BE2C (cell line): ENCODE data around the gene ATG101.

Source experiments
- DNase-seq: peaks from one replicate; pipeline ENCODE4 v3.0.0-alpha.2; 2020
- H3K27me3 ChIP-seq: fragments of 250-450 bp; sonication (Bioruptor Pico); 2 replicates; pipeline ENCODE4 v1.5.1; 2020; ENCODE audit warnings: mild to moderate bottlenecking
- H3K36me3 ChIP-seq: fragments of 250-450 bp; sonication (Bioruptor Pico); 2 replicates; pipeline ENCODE4 v1.5.1; 2020; ENCODE audit warnings: mild to moderate bottlenecking
- H3K4me1 ChIP-seq: fragments of 250-450 bp; sonication (Bioruptor Pico); 2 replicates; pipeline ENCODE4 v1.5.1; 2020
- H3K4me3 ChIP-seq: 2 replicates; pipeline ENCODE4 v1.5.1; 2011; ENCODE audit warnings: low read depth, low read length
- H3K9me3 ChIP-seq: fragments of 250-450 bp; sonication (Bioruptor Pico); 2 replicates; pipeline ENCODE4 v1.5.1; 2020
- TF ChIP-seq, protein P1 (sequence below): IDR thresholded peaks from 2 replicates; pipeline ENCODE4 v1.5.1; 2012; ENCODE audit warnings: mild to moderate bottlenecking, low read depth, low read length

ATG101 gene

DNA sequence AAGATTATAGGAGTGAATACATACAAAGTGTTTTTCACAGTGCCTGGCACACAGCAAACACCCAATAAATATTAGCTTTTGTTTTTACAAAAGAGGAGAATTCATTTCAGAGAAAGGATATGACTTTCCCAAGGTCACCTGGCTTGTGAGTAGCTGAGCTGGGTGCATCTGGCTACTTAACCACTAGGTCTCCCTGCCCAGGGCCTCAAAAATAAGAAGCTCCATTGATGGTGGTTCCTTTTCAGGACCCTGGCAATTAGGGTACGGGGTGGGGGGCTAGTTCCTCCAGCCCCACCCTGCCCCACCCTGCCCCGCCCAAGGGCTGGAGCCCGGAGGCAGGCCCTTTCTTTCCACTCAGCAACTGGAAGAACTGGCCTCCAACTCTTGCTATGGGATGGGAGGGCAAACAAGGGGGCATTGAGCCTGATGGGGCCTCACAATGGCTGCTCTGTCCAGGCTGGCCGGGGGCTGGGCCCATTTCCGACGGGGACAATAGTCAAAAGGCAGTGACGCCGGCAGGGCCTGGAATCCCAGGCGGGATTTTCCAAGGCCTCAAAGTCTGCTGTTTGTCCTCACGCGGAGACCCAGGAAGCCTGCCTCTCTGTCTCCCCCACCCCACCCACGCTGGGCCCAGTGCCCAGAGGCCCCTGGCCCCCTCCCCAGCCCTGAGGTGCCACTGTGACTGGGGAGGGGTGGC, 8.2 kb upstream of the ATG101 start:
- DNase-seq = no peak
- Histone ChIP-seq H3K4me1 (peaks cover 17% of the 10 kb centered on the region), H3K9me3 (no peaks in the 10 kb centered on the region), H3K4me3 (no peak overlapping the region), H3K27me3 (no peaks in the 10 kb centered on the region), H3K36me3 (peaks cover 22% of the 10 kb centered on the region)
- TF ChIP-seq, protein P1, sequence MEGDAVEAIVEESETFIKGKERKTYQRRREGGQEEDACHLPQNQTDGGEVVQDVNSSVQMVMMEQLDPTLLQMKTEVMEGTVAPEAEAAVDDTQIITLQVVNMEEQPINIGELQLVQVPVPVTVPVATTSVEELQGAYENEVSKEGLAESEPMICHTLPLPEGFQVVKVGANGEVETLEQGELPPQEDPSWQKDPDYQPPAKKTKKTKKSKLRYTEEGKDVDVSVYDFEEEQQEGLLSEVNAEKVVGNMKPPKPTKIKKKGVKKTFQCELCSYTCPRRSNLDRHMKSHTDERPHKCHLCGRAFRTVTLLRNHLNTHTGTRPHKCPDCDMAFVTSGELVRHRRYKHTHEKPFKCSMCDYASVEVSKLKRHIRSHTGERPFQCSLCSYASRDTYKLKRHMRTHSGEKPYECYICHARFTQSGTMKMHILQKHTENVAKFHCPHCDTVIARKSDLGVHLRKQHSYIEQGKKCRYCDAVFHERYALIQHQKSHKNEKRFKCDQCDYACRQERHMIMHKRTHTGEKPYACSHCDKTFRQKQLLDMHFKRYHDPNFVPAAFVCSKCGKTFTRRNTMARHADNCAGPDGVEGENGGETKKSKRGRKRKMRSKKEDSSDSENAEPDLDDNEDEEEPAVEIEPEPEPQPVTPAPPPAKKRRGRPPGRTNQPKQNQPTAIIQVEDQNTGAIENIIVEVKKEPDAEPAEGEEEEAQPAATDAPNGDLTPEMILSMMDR = no peak

DNA sequence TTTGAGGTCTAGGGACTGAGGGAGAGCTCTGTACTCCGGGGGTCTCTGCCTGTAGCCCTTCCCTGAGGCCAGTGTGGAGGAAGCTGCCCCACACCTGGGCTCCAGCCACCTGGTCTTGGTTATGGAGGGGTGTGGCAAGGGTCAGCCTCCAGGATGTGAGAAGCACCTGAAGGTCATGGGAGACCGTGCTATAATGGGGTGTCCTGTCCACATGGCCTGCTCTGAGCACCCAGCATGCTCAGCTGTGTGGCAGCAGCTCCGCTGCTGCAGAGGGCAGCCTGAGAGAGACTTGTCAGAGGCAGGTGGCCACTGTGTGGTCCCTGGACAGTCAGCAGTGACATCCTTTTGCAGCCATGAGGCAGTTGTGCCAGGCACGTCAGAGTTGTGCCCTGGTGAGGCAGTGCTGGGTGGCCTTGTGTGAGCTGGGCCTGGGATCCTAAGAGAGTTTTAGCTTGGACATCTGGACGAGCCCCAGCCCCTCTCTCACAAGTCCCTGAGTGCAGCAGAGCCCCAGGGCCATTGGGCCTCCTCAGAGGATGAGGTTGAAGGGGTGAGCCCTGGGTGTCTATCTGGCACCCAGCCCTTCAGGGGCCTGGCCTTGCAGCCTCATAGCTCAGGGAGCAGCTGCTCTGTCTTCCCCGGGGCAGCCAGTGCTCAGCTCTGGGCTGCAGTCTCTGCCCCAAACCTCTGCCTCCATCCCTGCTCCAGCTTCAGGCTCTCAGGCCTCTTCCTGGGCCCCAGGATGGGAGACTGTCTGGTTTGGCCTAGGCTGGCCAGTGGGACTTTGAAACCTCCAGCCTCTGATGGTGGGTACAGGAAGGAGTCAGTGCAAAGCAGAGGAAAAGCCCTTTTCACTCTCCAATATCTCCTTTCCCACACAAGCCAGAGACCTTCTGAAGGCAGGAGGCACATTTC, 7.4 kb upstream of the ATG101 start:
- Histone ChIP-seq H3K4me3 (no peak overlapping the region), H3K36me3 (peaks cover 15% of the 10 kb centered on the region), H3K9me3 (no peaks in the 10 kb centered on the region), H3K27me3 (no peaks in the 10 kb centered on the region), H3K4me1 (peaks cover 21% of the 10 kb centered on the region)
- TF ChIP-seq, protein P1 = no peak
- DNase-seq = no peak

DNA sequence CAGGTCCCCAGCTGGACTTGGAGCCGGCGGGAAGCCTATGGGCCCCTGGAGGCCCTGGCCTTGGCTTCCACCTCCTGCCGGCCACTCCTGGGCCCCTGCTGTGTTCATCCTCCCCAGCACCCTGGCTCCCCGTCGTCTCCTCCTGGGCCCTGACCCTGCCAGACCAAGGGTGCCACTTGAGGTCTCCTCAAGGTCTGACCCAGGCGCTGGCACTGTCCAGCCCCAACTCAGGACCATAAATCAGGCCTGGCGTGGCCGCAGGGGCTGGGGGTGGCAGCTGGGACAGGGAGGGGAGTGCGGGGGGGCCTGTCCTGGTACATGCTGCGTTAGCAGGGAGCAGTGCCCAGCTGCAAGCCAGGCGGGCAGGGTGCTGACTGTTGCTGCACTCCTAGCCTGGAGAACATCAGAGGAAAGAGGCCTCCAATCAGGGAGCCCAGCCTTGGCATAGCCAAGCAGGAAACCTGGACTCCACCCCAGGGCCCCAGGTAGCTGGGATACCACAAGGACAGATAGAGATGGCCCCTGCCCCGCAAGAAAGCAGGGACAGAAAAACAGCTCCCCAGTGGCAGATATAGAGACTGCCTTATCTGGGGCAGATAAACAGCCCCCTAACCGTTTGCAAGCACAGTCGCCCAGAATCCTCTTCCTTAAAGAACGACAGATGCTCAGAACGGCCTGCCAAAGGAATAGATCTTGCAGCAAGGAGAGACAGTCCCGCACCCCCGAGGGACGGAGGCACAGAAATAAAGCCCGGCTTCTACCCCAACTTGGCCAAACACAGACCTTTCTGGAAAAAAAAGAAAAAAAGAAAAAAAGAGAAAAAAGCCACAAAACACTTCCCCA, 6.5 kb upstream of the ATG101 start:
- peaks cover 6% of the 10 kb centered on the region for H3K36me3 ChIP-seq
- peaks cover 16% of the 10 kb centered on the region for H3K4me1 ChIP-seq
- H3K9me3 ChIP-seq = no peaks in the 10 kb centered on the region
- H3K4me3 ChIP-seq = no peak overlapping the region
- TF ChIP-seq, protein P1 = no peak
- no peaks in the 10 kb centered on the region for H3K27me3 ChIP-seq
- no peak for DNase-seq

DNA sequence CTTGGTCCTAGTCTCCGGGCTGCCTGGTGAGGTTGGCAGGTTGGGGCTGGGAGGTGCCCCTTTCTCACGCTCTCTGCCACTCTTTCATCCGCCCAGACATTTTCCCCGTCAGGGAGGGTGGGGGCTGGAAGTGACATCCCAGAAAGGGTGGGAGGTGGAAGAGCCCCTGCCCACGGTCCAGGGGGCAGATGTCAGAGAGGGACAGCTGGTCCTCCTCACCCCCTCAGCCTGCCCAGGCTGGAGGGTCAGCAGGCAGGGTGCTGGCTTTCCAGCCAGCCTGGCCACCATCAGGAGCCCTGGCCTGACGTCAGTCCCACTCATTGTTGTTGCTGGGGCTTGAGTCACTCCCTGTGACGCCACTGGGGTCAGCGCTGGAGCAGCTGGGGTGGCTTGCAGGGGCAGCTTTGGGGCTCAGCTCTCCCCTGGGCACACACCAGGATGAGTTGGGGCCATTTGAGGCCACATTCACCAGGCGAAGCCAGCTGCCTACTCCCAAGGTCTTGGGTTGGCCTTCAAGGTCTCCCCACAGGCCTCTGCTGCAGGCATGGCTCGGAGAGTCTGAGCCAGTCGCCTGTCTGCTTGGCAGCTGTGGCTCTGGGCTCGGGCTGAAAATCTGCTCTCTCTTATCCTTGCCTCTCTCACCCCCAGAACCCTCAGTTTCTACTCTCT, 5.7 kb upstream of the ATG101 start:
- DNase-seq = no peak

DNA sequence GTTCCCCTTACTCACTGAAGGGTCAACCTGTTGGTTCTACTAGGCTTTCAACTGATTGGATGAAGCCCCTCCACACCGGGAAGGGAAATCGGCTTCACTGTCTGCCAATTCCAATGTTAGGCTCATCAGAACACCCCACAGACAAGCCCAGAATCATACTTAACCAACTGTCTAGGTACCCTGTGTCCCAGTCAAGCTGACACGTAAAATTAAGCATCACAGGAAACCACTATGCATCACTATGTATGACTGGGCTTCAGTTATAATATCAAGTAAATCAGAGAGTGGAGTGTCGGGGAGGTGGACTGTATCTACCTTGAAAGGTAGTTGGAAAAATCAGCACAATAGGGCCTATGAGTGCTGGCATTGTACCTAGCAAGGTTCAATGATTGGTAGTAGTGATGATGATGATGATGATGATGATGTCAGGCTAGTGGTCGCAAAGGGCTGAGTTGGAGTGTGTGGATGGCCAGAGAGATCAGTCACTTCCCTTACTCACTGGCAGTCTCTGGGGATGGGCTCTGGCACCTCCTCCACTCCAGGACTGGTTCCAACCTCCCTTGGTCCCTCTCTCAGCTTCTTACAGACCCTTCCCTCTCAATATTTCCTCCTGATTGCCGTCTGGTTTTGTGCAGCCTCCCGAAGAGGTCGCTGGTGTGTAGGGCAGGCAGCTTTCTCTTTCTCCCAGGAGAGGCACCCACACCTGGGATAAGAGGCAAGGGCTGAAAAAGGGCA, 3.3 kb upstream of the ATG101 start:
- TF ChIP-seq, protein P1 = peak; percentile 53
- no peak overlapping the region for H3K4me3 ChIP-seq
- no peaks in the 10 kb centered on the region for H3K9me3 ChIP-seq
- no peaks in the 10 kb centered on the region for H3K36me3 ChIP-seq
- H3K27me3 ChIP-seq = no peaks in the 10 kb centered on the region
- peaks cover 8% of the 10 kb centered on the region for H3K4me1 ChIP-seq
- DNase-seq = no peak

More for the DNA sequence above, 5.7 kb upstream of the ATG101 start:
- no peak overlapping the region for H3K4me3 ChIP-seq
- H3K36me3 ChIP-seq = peaks cover under 1% of the 10 kb centered on the region
- TF ChIP-seq, protein P1 = no peak
- no peaks in the 10 kb centered on the region for H3K9me3 ChIP-seq
- H3K27me3 ChIP-seq = no peaks in the 10 kb centered on the region
- peaks cover 8% of the 10 kb centered on the region for H3K4me1 ChIP-seq
